C4-2B (cell line): Measurements from ENCODE around the gene CCNT1.

Experiments
- ZFX ChIP-seq: fragments of 450-650 bp; IDR thresholded peaks from 2 replicates; pipeline ENCODE4 v1.6.1; 2017
- TF ChIP-seq, protein P1 (sequence below): fragments of 450-650 bp; conservative IDR thresholded peaks from 2 replicates; pipeline ENCODE4 v1.5.1; 2017; ENCODE audit warnings: mild to moderate bottlenecking

DNA sequence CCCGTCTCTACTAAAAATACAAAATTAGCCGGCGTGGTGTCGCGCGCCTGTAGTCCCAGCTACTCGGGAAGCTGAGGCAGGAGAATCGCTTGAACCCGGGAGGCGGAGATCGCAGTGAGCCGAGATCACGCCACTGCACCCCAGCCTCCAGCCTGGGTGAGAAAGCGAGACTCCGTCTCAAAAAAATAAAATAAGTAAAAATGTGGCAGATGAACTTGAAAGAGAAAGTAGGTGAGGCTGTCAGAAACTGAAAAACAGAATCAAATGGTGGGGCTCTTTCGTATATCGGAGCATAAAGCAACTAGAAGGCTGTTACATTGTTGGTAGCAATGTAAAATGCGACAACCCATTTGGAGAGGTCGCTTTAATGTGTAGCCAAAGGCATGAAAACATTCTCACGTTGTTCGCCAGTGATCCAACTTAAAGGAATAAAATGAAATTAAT, 767 bp upstream of the CCNT1 start:
- TF ChIP-seq, protein P1, sequence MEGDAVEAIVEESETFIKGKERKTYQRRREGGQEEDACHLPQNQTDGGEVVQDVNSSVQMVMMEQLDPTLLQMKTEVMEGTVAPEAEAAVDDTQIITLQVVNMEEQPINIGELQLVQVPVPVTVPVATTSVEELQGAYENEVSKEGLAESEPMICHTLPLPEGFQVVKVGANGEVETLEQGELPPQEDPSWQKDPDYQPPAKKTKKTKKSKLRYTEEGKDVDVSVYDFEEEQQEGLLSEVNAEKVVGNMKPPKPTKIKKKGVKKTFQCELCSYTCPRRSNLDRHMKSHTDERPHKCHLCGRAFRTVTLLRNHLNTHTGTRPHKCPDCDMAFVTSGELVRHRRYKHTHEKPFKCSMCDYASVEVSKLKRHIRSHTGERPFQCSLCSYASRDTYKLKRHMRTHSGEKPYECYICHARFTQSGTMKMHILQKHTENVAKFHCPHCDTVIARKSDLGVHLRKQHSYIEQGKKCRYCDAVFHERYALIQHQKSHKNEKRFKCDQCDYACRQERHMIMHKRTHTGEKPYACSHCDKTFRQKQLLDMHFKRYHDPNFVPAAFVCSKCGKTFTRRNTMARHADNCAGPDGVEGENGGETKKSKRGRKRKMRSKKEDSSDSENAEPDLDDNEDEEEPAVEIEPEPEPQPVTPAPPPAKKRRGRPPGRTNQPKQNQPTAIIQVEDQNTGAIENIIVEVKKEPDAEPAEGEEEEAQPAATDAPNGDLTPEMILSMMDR: 0 out of 2 replicates have a peak, but pooled peaks have one; percentile 0
- TF ChIP-seq ZFX: no peak
